WTC11 (cell line): ENCODE measurements around the gene ADGRG3. TPM values are rescaled to one million over a fixed set of nuclear protein-coding genes. Genes with fewer than 3 reads are reported as not detected.

Experiments
- ATAC-seq: fragments of 200-7000 bp; cut with Tn5 transposase; 2 replicates; pipeline ENCODE4 v1.10.0; 2021; ENCODE audit warnings: mild to moderate bottlenecking, moderate library complexity
- CTCF ChIA-PET: fragments of 300-600 bp; sonication (Branson Sonifier 250); formaldehyde crosslinking; loops from one replicate; lab custom pipeline; 2021; ENCODE audit warnings: antibody characterized with exemption; lab: Charles Lee
- POLR2A ChIA-PET: fragments of 350-600 bp; sonication (Branson Sonifier 250); formaldehyde crosslinking; loops from one replicate; lab custom pipeline; 2021; ENCODE audit warnings: antibody characterized with exemption; lab: Charles Lee
- DNase-seq: peaks from one replicate; pipeline ENCODE4 v3.0.0; 2021; ENCODE audit warnings: low spot score
- H3K27ac Mint-ChIP-seq: 2 replicates; pipeline ENCODE4 v1.8.0; 2021; ENCODE audit warnings: mixed read lengths
- H3K27me3 Mint-ChIP-seq: 2 replicates; pipeline ENCODE4 v1.8.0; 2021; ENCODE audit warnings: low read depth, mild to moderate bottlenecking, moderate library complexity, mixed read lengths
- H3K36me3 Mint-ChIP-seq: 2 replicates; pipeline ENCODE4 v1.8.0; 2021; ENCODE audit warnings: mixed read lengths
- H3K4me1 Mint-ChIP-seq: 2 replicates; pipeline ENCODE4 v1.8.0; 2022; ENCODE audit warnings: mixed read lengths
- H3K4me3 Mint-ChIP-seq: 2 replicates; pipeline ENCODE4 v1.8.0; 2021; ENCODE audit warnings: mild to moderate bottlenecking, moderate library complexity, mixed read lengths
- H3K9me3 Mint-ChIP-seq: 2 replicates; pipeline ENCODE4 v1.8.0; 2021; ENCODE audit warnings: mixed read lengths
- CBFB ChIP-seq: sonication (generic); formaldehyde crosslinking; IDR thresholded peaks from 2 replicates; pipeline ENCODE4 v1.8.1; 2022; ENCODE audit warnings: mild to moderate bottlenecking, low read depth, missing genetic modification reagents
- FOXK1 ChIP-seq: sonication (generic); formaldehyde crosslinking; IDR thresholded peaks from 2 replicates; pipeline ENCODE4 v1.8.0; 2022; ENCODE audit warnings: mild to moderate bottlenecking, moderate library complexity, missing genetic modification reagents
- FOXP1 ChIP-seq: sonication (generic); formaldehyde crosslinking; IDR thresholded peaks from 2 replicates; pipeline ENCODE4 v1.8.0; 2022; ENCODE audit warnings: missing genetic modification reagents, mild to moderate bottlenecking, moderate library complexity, borderline replicate concordance
- JAZF1 ChIP-seq: fragments of 250-450 bp; sonication (Bioruptor Pico); IDR thresholded peaks from 2 replicates; pipeline ENCODE4 v1.9.0; 2021; ENCODE audit warnings: moderate library complexity, mild to moderate bottlenecking, inconsistent platforms
- KAT7 ChIP-seq: sonication (generic); formaldehyde crosslinking; IDR thresholded peaks from 2 replicates; pipeline ENCODE4 v1.8.1; 2023; ENCODE audit warnings: missing genetic modification reagents, mild to moderate bottlenecking, borderline replicate concordance
- NFE2L1 ChIP-seq: sonication (generic); formaldehyde crosslinking; IDR thresholded peaks from 2 replicates; pipeline ENCODE4 v1.8.1; 2023; ENCODE audit warnings: missing genetic modification reagents
- NR2C2 ChIP-seq: sonication (generic); formaldehyde crosslinking; IDR thresholded peaks from 2 replicates; pipeline ENCODE4 v1.8.0; 2022; ENCODE audit warnings: mild to moderate bottlenecking, missing genetic modification reagents
- RELA ChIP-seq: sonication (generic); formaldehyde crosslinking; IDR thresholded peaks from 2 replicates; pipeline ENCODE4 v1.8.1; 2022; ENCODE audit warnings: missing genetic modification reagents, mild to moderate bottlenecking, borderline replicate concordance
- SP1 ChIP-seq: sonication (generic); formaldehyde crosslinking; conservative IDR thresholded peaks from 2 replicates; pipeline ENCODE4 v1.8.1; 2022; ENCODE audit warnings: missing genetic modification reagents
- TEAD4 ChIP-seq: sonication (generic); formaldehyde crosslinking; IDR thresholded peaks from 2 replicates; pipeline ENCODE4 v1.8.0; 2022; ENCODE audit warnings: mild to moderate bottlenecking, missing genetic modification reagents
- ZNF263 ChIP-seq: sonication (generic); formaldehyde crosslinking; IDR thresholded peaks from 2 replicates; pipeline ENCODE4 v1.8.1; 2022; ENCODE audit warnings: low read depth, mild to moderate bottlenecking, moderate library complexity, missing genetic modification reagents
- total RNA-seq: library from RNA; stranded (reverse); gene quantifications from 3 replicates; pipeline ENCODE4 v1.2.3, GENCODE V29; 2021
- TF ChIP-seq, protein P1 (sequence below): sonication (generic); formaldehyde crosslinking; IDR thresholded peaks from 2 replicates; pipeline ENCODE4 v1.8.0; 2022; ENCODE audit warnings: missing genetic modification reagents
- TF ChIP-seq, protein P2 (sequence below): sonication (generic); formaldehyde crosslinking; IDR thresholded peaks from 2 replicates; pipeline ENCODE4 v1.8.1; 2022; ENCODE audit warnings: mild to moderate bottlenecking, missing genetic modification reagents, moderate library complexity, borderline replicate concordance
- TF ChIP-seq, protein P3 (sequence below): sonication (generic); formaldehyde crosslinking; IDR thresholded peaks from 2 replicates; pipeline ENCODE4 v1.8.1; 2023; ENCODE audit warnings: mild to moderate bottlenecking, missing genetic modification reagents
- TF ChIP-seq, protein P4 (sequence below): sonication (generic); formaldehyde crosslinking; conservative IDR thresholded peaks from 2 replicates; pipeline ENCODE4 v1.8.1; 2022; ENCODE audit warnings: mild to moderate bottlenecking, missing genetic modification reagents
- TF ChIP-seq, protein P5 (sequence below): sonication (generic); formaldehyde crosslinking; IDR thresholded peaks from 2 replicates; pipeline ENCODE4 v1.8.0; 2022; ENCODE audit warnings: mild to moderate bottlenecking, missing genetic modification reagents

ADGRG3 gene
- total RNA-seq, 1 experiment from 2014 or later: 0.44 TPM

DNA sequence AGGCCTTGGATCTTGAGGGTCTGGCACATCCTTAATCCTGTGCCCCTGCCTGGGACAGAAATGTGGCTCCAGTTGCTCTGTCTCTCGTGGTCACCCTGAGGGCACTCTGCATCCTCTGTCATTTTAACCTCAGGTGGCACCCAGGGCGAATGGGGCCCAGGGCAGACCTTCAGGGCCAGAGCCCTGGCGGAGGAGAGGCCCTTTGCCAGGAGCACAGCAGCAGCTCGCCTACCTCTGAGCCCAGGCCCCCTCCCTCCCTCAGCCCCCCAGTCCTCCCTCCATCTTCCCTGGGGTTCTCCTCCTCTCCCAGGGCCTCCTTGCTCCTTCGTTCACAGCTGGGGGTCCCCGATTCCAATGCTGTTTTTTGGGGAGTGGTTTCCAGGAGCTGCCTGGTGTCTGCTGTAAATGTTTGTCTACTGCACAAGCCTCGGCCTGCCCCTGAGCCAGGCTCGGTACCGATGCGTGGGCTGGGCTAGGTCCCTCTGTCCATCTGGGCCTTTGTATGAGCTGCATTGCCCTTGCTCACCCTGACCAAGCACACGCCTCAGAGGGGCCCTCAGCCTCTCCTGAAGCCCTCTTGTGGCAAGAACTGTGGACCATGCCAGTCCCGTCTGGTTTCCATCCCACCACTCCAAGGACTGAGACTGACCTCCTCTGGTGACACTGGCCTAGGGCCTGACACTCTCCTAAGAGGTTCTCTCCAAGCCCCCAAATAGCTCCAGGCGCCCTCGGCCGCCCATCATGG, 4.0 kb upstream of the ADGRG3 start:
- H3K27me3 Mint-ChIP-seq: no peaks in the 10 kb centered on the region
- no peaks in the 10 kb centered on the region for H3K9me3 Mint-ChIP-seq
- ChIA-PET CTCF (interaction anchor here (0.7 to 2.6 kb wide), 16 partner anchors 10 to 368 kb away, joined by 3 to 11 read pairs (median 4); no protein-coding TSS in a partner anchor), POLR2A (no interaction called here)
- DNase-seq (no peak), ATAC-seq (peak; percentile 44)
- no peaks in the 10 kb centered on the region for H3K4me1 Mint-ChIP-seq
- no peak overlapping the region for H3K4me3 Mint-ChIP-seq
- TF ChIP-seq KAT7 (CRISPR knock-in tag) (no peak), NR2C2 (CRISPR knock-in tag) (no peak), SP1 (CRISPR knock-in tag) (no peak), ZNF263 (CRISPR knock-in tag) (no peak), TEAD4 (no peak), JAZF1 (CRISPR knock-in tag) (no peak), CBFB (CRISPR knock-in tag) (no peak)
- TF ChIP-seq, protein P1, sequence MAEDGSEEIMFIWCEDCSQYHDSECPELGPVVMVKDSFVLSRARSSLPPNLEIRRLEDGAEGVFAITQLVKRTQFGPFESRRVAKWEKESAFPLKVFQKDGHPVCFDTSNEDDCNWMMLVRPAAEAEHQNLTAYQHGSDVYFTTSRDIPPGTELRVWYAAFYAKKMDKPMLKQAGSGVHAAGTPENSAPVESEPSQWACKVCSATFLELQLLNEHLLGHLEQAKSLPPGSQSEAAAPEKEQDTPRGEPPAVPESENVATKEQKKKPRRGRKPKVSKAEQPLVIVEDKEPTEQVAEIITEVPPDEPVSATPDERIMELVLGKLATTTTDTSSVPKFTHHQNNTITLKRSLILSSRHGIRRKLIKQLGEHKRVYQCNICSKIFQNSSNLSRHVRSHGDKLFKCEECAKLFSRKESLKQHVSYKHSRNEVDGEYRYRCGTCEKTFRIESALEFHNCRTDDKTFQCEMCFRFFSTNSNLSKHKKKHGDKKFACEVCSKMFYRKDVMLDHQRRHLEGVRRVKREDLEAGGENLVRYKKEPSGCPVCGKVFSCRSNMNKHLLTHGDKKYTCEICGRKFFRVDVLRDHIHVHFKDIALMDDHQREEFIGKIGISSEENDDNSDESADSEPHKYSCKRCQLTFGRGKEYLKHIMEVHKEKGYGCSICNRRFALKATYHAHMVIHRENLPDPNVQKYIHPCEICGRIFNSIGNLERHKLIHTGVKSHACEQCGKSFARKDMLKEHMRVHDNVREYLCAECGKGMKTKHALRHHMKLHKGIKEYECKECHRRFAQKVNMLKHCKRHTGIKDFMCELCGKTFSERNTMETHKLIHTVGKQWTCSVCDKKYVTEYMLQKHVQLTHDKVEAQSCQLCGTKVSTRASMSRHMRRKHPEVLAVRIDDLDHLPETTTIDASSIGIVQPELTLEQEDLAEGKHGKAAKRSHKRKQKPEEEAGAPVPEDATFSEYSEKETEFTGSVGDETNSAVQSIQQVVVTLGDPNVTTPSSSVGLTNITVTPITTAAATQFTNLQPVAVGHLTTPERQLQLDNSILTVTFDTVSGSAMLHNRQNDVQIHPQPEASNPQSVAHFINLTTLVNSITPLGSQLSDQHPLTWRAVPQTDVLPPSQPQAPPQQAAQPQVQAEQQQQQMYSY (CRISPR knock-in tag): no peak
- TF ChIP-seq, protein P2, sequence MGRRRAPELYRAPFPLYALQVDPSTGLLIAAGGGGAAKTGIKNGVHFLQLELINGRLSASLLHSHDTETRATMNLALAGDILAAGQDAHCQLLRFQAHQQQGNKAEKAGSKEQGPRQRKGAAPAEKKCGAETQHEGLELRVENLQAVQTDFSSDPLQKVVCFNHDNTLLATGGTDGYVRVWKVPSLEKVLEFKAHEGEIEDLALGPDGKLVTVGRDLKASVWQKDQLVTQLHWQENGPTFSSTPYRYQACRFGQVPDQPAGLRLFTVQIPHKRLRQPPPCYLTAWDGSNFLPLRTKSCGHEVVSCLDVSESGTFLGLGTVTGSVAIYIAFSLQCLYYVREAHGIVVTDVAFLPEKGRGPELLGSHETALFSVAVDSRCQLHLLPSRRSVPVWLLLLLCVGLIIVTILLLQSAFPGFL: no peak
- TF ChIP-seq, protein P3, sequence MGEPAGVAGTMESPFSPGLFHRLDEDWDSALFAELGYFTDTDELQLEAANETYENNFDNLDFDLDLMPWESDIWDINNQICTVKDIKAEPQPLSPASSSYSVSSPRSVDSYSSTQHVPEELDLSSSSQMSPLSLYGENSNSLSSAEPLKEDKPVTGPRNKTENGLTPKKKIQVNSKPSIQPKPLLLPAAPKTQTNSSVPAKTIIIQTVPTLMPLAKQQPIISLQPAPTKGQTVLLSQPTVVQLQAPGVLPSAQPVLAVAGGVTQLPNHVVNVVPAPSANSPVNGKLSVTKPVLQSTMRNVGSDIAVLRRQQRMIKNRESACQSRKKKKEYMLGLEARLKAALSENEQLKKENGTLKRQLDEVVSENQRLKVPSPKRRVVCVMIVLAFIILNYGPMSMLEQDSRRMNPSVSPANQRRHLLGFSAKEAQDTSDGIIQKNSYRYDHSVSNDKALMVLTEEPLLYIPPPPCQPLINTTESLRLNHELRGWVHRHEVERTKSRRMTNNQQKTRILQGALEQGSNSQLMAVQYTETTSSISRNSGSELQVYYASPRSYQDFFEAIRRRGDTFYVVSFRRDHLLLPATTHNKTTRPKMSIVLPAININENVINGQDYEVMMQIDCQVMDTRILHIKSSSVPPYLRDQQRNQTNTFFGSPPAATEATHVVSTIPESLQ (CRISPR knock-in tag): no peak
- H3K27ac Mint-ChIP-seq: no peak overlapping the region
- H3K36me3 Mint-ChIP-seq: no peaks in the 10 kb centered on the region

DNA sequence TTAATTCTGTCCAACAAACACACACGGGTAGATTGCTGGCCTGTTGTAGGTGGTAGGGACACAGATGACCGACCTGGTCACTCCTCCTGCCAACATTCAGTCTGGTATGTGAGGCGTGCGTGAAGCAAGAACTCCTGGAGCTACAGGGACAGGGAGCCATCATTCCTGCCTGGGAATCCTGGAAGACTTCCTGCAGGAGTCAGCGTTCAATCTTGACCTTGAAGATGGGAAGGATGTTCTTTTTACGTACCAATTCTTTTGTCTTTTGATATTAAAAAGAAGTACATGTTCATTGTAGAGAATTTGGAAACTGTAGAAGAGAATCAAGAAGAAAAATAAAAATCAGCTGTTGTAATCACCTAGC, 3.5 kb upstream of the ADGRG3 start:
- CTCF ChIA-PET: interaction anchor here (0.7 to 2.6 kb wide), 16 partner anchors 10 to 368 kb away, joined by 3 to 11 read pairs (median 4); no protein-coding TSS in a partner anchor
- Mint-ChIP-seq H3K4me3 (no peak overlapping the region), H3K36me3 (no peaks in the 10 kb centered on the region), H3K27ac (no peak overlapping the region), H3K9me3 (no peaks in the 10 kb centered on the region), H3K4me1 (no peaks in the 10 kb centered on the region), H3K27me3 (no peaks in the 10 kb centered on the region)
- TF ChIP-seq, protein P4, sequence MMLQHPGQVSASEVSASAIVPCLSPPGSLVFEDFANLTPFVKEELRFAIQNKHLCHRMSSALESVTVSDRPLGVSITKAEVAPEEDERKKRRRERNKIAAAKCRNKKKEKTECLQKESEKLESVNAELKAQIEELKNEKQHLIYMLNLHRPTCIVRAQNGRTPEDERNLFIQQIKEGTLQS: no peak
- TF ChIP-seq FOXK1: no peak
- TF ChIP-seq, protein P2: no peak
- no peak for TF ChIP-seq NFE2L1
- TF ChIP-seq, protein P5, sequence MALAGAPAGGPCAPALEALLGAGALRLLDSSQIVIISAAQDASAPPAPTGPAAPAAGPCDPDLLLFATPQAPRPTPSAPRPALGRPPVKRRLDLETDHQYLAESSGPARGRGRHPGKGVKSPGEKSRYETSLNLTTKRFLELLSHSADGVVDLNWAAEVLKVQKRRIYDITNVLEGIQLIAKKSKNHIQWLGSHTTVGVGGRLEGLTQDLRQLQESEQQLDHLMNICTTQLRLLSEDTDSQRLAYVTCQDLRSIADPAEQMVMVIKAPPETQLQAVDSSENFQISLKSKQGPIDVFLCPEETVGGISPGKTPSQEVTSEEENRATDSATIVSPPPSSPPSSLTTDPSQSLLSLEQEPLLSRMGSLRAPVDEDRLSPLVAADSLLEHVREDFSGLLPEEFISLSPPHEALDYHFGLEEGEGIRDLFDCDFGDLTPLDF (CRISPR knock-in tag): no peak
- no peak for TF ChIP-seq RELA
- no peak for TF ChIP-seq CBFB (CRISPR knock-in tag)
- no peak for TF ChIP-seq FOXP1
- ATAC-seq: no peak
- POLR2A ChIA-PET: no interaction called here
- DNase-seq: no peak
